ENCODE results near the gene KCNG2. TPM values are rescaled to one million over a fixed set of nuclear protein-coding genes. Genes with fewer than 3 reads are reported as not detected.

Gene KCNG2
- total RNA-seq, 4 donors from 2014 or later: 0.27 TPM; not detected in 3

GRCh38 chr18:79902640-79903039 is 104.9 kb downstream of the KCNG2 start:
- Histone ChIP-seq H3K27ac (no peak overlapping the region), H3K4me3 (no peak overlapping the region), H3K4me1 (no peaks in the 10 kb centered on the region), H3K9me3 (peaks cover 0 to 22% (median 0%) of the 10 kb centered on the region in 3 donors), H3K36me3 (peaks cover 0 to 35% of the 10 kb centered on the region in 2 donors), H3K27me3 (peaks cover 21% of the 10 kb centered on the region)
- no peak for TF ChIP-seq EP300 (IDR thresholded peaks at IDR 0.05)
- no peak for TF ChIP-seq POLR2A (IDR thresholded peaks at IDR 0.05)
- TF ChIP-seq POLR2AphosphoS5 (IDR thresholded peaks at IDR 0.05): no peak
- no peak for TF ChIP-seq CTCF (IDR thresholded peaks at IDR 0.05)
- ATAC-seq: no peak
- 92 to 100% methylated on average over 3 to 12 of the region's 20 CpGs for WGBS, 2 donors (ENCODE audit: low coverage in 1 of 2)

- TF ChIP-seq POLR2AphosphoS5 (IDR thresholded peaks at IDR 0.05) (no peak), EP300 (IDR thresholded peaks at IDR 0.05) (no peak), POLR2A (IDR thresholded peaks at IDR 0.05) (no peak), CTCF (IDR thresholded peaks at IDR 0.05) (no peak)
- H3K4me1 ChIP-seq: no peaks in the 10 kb centered on the region
These were observed 105.4 kb downstream of the KCNG2 start for GRCh38 chr18:79903071-79903635.

GRCh38 chr18:79903787-79904356 is 106.1 kb downstream of the KCNG2 start:
- H3K9me3 ChIP-seq: peaks cover 0 to 11% (median 0%) of the 10 kb centered on the region in 3 donors
- H3K27ac ChIP-seq: no peak overlapping the region
- H3K4me1 ChIP-seq: no peaks in the 10 kb centered on the region
- H3K4me3 ChIP-seq: no peak overlapping the region
- WGBS, 2 donors (ENCODE audit: low coverage in 1 of 2): no CpG with 5 or more reads among the region's 25 CpGs
- H3K27me3 ChIP-seq: peaks cover 9% of the 10 kb centered on the region
- no peak for ATAC-seq
- no peak for TF ChIP-seq CTCF (IDR thresholded peaks at IDR 0.05)
- no peak for TF ChIP-seq POLR2A (IDR thresholded peaks at IDR 0.05)
- TF ChIP-seq POLR2AphosphoS5 (IDR thresholded peaks at IDR 0.05): no peak
- peaks cover 0 to 43% of the 10 kb centered on the region in 2 donors for H3K36me3 ChIP-seq

More at GRCh38 chr18:79903071-79903635, 105.4 kb downstream of the KCNG2 start:
- no peak overlapping the region for H3K4me3 ChIP-seq
- WGBS, 2 donors (ENCODE audit: low coverage in 1 of 2): 93 to 100% methylated on average over 3 of the region's 28 CpGs
- no peak overlapping the region for H3K27ac ChIP-seq
- peaks cover 0 to 17% (median 0%) of the 10 kb centered on the region in 3 donors for H3K9me3 ChIP-seq
- no peak for ATAC-seq
- H3K27me3 ChIP-seq: peaks cover 16% of the 10 kb centered on the region
- H3K36me3 ChIP-seq: peaks cover 0 to 40% of the 10 kb centered on the region in 2 donors

- H3K4me3 ChIP-seq: no peak overlapping the region
- 82 to 95% methylated on average over 2 to 4 of the region's 27 CpGs for WGBS, 2 donors (ENCODE audit: low coverage in 1 of 2)
- H3K27me3 ChIP-seq: peaks cover 2% of the 10 kb centered on the region
- no peak for ATAC-seq
- TF ChIP-seq POLR2AphosphoS5 (IDR thresholded peaks at IDR 0.05) (no peak), CTCF (IDR thresholded peaks at IDR 0.05) (no peak), POLR2A (IDR thresholded peaks at IDR 0.05) (no peak), EP300 (IDR thresholded peaks at IDR 0.05) (no peak)
- peaks cover 0 to 43% of the 10 kb centered on the region in 2 donors for H3K36me3 ChIP-seq
- H3K27ac ChIP-seq: no peak overlapping the region
- no peaks in the 10 kb centered on the region for H3K4me1 ChIP-seq
- peaks cover 0 to 4% (median 0%) of the 10 kb centered on the region in 3 donors for H3K9me3 ChIP-seq
These were observed 106.8 kb downstream of the KCNG2 start for GRCh38 chr18:79904357-79905147.

Measured in gastroesophageal sphincter (tissue), 4 donors.